Naive thymus-derived CD8-positive, alpha-beta T cell (primary cell): Measurements from ENCODE around the gene INPP5J. TPM values are rescaled to one million over a fixed set of nuclear protein-coding genes. Genes with fewer than 3 reads are reported as not detected.
A peak's percentile ranks its signal among the peaks of the same experiment; 100 is the strongest.
"Not testable (repeated sequence)": the region's sequence is repeated elsewhere in the genome, so short reads cannot be mapped to it uniquely, and the experiment has no call there.

ENCODE experiments used
- ATAC-seq, 2 donors: fragments of 150-1000 bp; cut with Tn5 transposase in 1 of 2; sonication (Bioruptor Pico), chemical (Tn5 transposase) in 1 of 2; 1 replicate in 1 of 2; 2 replicates in 1 of 2; pipeline ENCODE4 v1.10.0; 2021; ENCODE audit warnings: mild to moderate bottlenecking in 2 of 2, moderate library complexity in 2 of 2
- POLR2A ChIA-PET: fragments of 350-600 bp; sonication (Branson Sonifier 250); formaldehyde crosslinking; loops from one replicate; lab custom pipeline; 2021; ENCODE audit warnings: antibody characterized with exemption; lab: Charles Lee
- DNase-seq, 10 donors: peaks; one replicate each; pipeline versions ENCODE4 v3.0.0 to v3.0.0-alpha.2; 2020 to 2022
- H3K27ac Mint-ChIP-seq, 10 donors: one replicate each; pipeline ENCODE4 v1.8.0; 2020 to 2022; ENCODE audit warnings: mild to moderate bottlenecking in 10 of 10, mixed read lengths in 10 of 10, moderate library complexity in 4 of 10, inconsistent platforms in 1 of 10
- H3K27me3 Mint-ChIP-seq, 5 donors: one replicate each; pipeline ENCODE4 v1.8.0; 2021 to 2022; ENCODE audit warnings: mixed read lengths in 5 of 5
- H3K36me3 Mint-ChIP-seq, 3 donors: one replicate each; pipeline ENCODE4 v1.8.0; 2020 to 2022; ENCODE audit warnings: mixed read lengths in 3 of 3, mild to moderate bottlenecking in 2 of 3, inconsistent platforms in 1 of 3
- H3K4me1 Mint-ChIP-seq, 4 donors: one replicate each; pipeline ENCODE4 v1.8.0; 2021 to 2022; ENCODE audit warnings: mixed read lengths in 4 of 4
- H3K4me3 Mint-ChIP-seq, 10 donors: one replicate each; pipeline ENCODE4 v1.8.0; 2020 to 2022; ENCODE audit warnings: mild to moderate bottlenecking in 10 of 10, mixed read lengths in 10 of 10, moderate library complexity in 6 of 10, inconsistent platforms in 1 of 10
- H3K9me3 Mint-ChIP-seq, 9 donors: one replicate each; pipeline ENCODE4 v1.8.0; 2020 to 2022; ENCODE audit warnings: mixed read lengths in 9 of 9, mild to moderate bottlenecking in 3 of 9, inconsistent platforms in 1 of 9, moderate library complexity in 1 of 9
- polyA plus RNA-seq, 3 donors: library from polyadenylated mRNA; unstranded; fragments of 300-500 nt; fragmentation: Illumina TruSeq; gene quantifications; one replicate each; pipeline ENCODE4 v1.2.3, GENCODE V29; 2021
- total RNA-seq, 8 experiments: library from RNA in 2 of 8; stranded (reverse) in 2 of 8; gene quantifications; one replicate each; pipeline ENCODE4 v1.2.3 and lab custom pipeline; 2021 to 2026

Gene INPP5J
- total and polyA plus RNA-seq, 5 experiments from 2014 or later: 0.33 to 0.47 TPM; not detected in 3

GRCh38 chr22:31106001-31106571 is 16.7 kb upstream of the INPP5J start:
- peak overlapping the region; percentile 90 to 97 (median 95) for H3K4me3 Mint-ChIP-seq
- DNase-seq (no peak), ATAC-seq (no peak)
- no peaks in the 10 kb centered on the region for H3K9me3 Mint-ChIP-seq
- peaks cover 0 to 3% (median 0%) of the 10 kb centered on the region in 3 donors for H3K36me3 Mint-ChIP-seq
- H3K27ac Mint-ChIP-seq: peak overlapping the region; percentile 68 to 97 (median 94)
- no peaks in the 10 kb centered on the region for H3K27me3 Mint-ChIP-seq
- POLR2A ChIA-PET: interaction anchor here (1.7 to 2.4 kb wide), 4 partner anchors 22 to 137 kb away, joined by 5 to 11 read pairs (median 10); partner anchors contain the start of genes RNF185 and TUG1
- H3K4me1 Mint-ChIP-seq: peaks cover 18 to 27% (median 21%) of the 10 kb centered on the region in 4 donors

DNA sequence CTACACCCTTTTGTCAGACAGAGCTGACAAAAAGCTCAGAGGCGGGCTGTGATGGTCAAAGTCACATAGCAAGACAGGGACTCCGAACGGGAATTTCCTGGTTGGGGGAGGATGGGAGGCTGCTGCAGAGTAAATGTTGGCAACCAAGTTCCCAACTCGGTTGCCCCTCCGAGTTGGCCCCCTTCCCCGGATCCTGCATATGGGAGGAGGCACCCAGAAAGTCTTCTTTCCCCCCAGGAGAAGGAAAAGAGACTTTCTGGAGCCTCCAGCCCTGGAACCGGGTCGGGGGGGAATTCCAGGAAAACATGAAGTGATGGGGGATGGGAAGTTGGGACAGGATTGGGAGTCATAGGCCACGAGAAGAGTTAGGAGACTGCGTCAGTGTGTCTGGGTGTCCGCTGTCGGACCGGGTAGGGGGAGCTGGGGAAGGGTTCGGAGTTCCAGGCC is 16.0 kb upstream of the INPP5J start:
- H3K27me3 Mint-ChIP-seq: no peaks in the 10 kb centered on the region
- H3K9me3 Mint-ChIP-seq: no peaks in the 10 kb centered on the region
- ATAC-seq (no peak), DNase-seq (no peak)
- peaks cover 0 to 3% (median 0%) of the 10 kb centered on the region in 3 donors for H3K36me3 Mint-ChIP-seq
- H3K4me3 Mint-ChIP-seq: peak overlapping the region; percentile 90 to 97 (median 95)
- peak overlapping the region; percentile 82 to 97 (median 94) for H3K27ac Mint-ChIP-seq
- H3K4me1 Mint-ChIP-seq: peaks cover 18 to 27% (median 21%) of the 10 kb centered on the region in 4 donors
- POLR2A ChIA-PET: interaction anchor here (0.8 to 2.4 kb wide), 12 partner anchors 11 to 524 kb away, joined by 3 to 11 read pairs (median 5); partner anchors contain the start of genes PIK3IP1, RNF185 and TUG1

DNA sequence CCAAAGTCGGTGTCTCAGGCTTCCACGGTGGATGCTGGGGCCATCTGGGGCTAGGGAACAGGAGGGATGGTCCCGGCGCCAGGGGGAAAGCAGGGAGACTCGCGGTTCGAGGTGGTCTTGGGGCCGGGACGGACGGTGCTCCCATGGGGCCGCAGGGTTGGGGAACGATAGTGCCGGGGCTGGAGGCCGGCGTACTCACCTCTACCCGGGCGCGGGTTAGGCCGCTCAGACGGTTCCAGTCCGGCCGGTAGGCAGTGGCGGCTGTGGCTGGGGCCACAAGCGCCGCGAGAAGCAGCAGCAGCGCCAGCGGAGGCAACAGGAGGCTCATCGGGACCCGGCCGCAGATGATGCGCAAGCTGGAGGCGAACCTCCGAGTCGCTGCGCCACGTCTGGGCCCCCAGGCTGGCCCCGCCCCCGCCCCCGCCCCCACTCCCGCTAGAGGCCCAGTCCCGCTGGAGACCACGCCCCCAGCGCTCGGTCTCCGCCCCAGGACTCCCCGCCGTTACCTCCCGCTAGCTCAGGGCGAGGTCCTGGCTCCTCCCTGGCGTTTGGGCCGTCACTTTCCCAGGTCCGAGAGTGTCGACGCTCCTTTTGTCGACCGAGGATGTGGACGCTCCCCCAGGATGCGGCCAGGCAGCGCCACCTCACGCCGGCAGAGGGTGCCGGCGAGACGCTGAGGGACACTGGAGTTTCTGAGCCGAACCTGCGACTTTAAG is 15.4 kb upstream of the INPP5J start, which contains the start of gene SELENOM:
Gene SELENOM, minus strand, starts transcription at position 391 of the 716 bp plus-strand sequence. Its CDS starts 63 bp downstream, at position 328.
- POLR2A ChIA-PET: interaction anchor here (0.7 to 2.4 kb wide), 15 partner anchors 11 to 523 kb away, joined by 3 to 11 read pairs (median 5); partner anchors contain the start of genes PIK3IP1, RNF185 and TUG1
- H3K27ac Mint-ChIP-seq: peak within 1 kb of the TSS; percentile 86 to 97 (median 94)
- peak within 1 kb of the TSS; percentile 90 to 97 (median 95) for H3K4me3 Mint-ChIP-seq
- peak; percentile 89 to 90 for ATAC-seq
- H3K36me3 Mint-ChIP-seq: peaks cover 0 to 3% (median 0%) of the 10 kb centered on the region in 3 donors
- H3K27me3 Mint-ChIP-seq: no peaks in the 10 kb centered on the region
- no peaks in the 10 kb centered on the region for H3K9me3 Mint-ChIP-seq
- peak; percentile 77 to 92 (median 84) for DNase-seq
- H3K4me1 Mint-ChIP-seq: peaks cover 18 to 27% (median 21%) of the 10 kb centered on the region in 4 donors

- peak overlapping the region; percentile 90 to 97 (median 95) for H3K4me3 Mint-ChIP-seq
- ATAC-seq (peak; percentile 32 to 41), DNase-seq (peak in 1 of 10 donors; percentile 66)
- H3K27me3 Mint-ChIP-seq: no peaks in the 10 kb centered on the region
- POLR2A ChIA-PET: interaction anchor here (0.7 to 2.4 kb wide), 15 partner anchors 12 to 523 kb away, joined by 3 to 11 read pairs (median 5); partner anchors contain the start of genes PIK3IP1, RNF185 and TUG1
- peaks cover 0 to 3% (median 0%) of the 10 kb centered on the region in 3 donors for H3K36me3 Mint-ChIP-seq
- peaks cover 18 to 27% (median 21%) of the 10 kb centered on the region in 4 donors for H3K4me1 Mint-ChIP-seq
- H3K27ac Mint-ChIP-seq: peak overlapping the region; percentile 86 to 97 (median 94)
- H3K9me3 Mint-ChIP-seq: no peaks in the 10 kb centered on the region
These were observed 14.9 kb upstream of the INPP5J start for GRCh38 chr22:31107894-31108218.

- H3K27ac Mint-ChIP-seq, H3K36me3 Mint-ChIP-seq, H3K4me3 Mint-ChIP-seq, H3K4me1 Mint-ChIP-seq, H3K27me3 Mint-ChIP-seq, POLR2A ChIA-PET, ATAC-seq, H3K9me3 Mint-ChIP-seq, DNase-seq: not testable (repeated sequence)
These were observed 10.1 kb upstream of the INPP5J start for GRCh38 chr22:31112547-31113091.

DNA sequence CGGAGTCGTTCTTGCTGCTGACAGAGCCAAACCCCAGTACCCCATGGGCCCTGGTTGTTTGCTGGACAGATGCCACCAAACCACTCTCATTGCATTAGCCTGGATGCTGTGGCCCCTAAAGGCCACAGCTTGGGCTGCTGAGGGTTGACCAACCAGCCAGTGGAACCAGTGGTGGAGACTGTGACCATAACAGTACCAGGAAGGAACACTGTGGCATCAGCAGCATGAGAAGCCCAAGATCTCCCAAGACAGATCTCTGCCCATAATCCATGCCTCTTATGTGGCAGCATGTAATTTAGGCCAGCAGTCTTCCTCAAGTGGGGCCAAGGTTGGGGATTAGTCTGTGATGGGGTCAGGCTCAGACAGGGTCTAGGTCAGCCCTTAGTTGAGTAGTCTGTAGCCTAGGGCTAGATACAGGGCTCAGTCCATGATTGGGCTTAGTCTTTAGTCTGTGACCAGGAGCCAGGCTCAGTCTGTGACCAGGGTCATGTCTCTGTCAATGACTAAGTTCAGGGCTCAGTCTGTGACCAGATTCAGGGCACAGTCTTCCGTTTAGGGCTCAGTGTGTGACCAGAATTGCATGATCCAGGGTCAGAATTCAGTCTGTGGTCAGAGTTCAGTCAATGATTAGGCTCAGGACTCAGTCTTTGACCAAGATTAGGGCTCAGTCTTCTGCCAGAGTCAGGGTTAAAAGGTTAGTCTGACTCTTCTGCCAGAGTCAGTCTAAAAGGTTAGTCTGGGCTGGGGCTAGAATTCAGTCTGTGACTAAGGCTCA is 4.5 kb upstream of the INPP5J start:
- ATAC-seq (no peak), DNase-seq (no peak)
- H3K4me3 Mint-ChIP-seq: no peak overlapping the region
- no peak overlapping the region for H3K27ac Mint-ChIP-seq
- POLR2A ChIA-PET: no interaction called here
- no peaks in the 10 kb centered on the region for H3K9me3 Mint-ChIP-seq
- no peaks in the 10 kb centered on the region for H3K27me3 Mint-ChIP-seq
- no peaks in the 10 kb centered on the region for H3K36me3 Mint-ChIP-seq
- H3K4me1 Mint-ChIP-seq: no peaks in the 10 kb centered on the region

DNA sequence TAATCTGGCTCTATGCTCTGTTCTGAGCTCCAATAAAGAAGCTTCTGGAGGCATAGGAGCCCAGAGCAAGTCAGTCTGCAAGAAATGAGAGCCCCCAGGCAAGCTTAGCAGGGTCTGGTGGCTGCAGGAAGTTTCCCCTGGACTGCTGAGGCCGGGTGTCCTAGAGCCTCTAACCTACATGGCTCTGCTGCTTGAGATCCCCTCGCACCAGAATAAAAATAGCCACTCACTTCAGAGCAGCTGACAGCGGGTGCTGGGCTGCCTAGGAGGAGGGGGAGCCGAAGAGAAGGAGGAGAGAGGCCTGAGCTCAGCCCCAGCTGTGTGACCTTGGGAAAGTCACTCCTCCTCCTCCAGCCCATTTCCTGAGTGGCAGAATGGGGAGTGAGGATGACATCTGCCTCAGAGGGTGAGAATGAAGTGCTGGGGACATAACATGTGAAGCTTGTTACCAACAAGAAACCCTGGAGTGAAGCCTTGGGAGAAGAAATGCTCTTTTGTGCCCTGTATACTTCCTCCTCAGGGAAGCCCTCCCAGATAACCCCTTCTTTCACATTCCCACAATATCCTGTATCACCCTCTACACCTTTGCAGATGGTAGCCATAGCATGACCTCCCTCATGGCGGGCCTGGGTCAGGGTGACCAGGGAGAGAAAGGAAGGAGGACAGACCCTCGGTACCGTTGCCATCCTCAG is 3.6 kb upstream of the INPP5J start:
- ATAC-seq: no peak
- DNase-seq: peak in 1 of 10 donors; percentile 11
- H3K9me3 Mint-ChIP-seq: no peaks in the 10 kb centered on the region
- POLR2A ChIA-PET: no interaction called here
- H3K27ac Mint-ChIP-seq: peak overlapping the region in 2 of 10 donors; percentile 19 to 38
- no peak overlapping the region for H3K4me3 Mint-ChIP-seq
- H3K36me3 Mint-ChIP-seq: no peaks in the 10 kb centered on the region
- no peaks in the 10 kb centered on the region for H3K4me1 Mint-ChIP-seq
- no peaks in the 10 kb centered on the region for H3K27me3 Mint-ChIP-seq

DNA sequence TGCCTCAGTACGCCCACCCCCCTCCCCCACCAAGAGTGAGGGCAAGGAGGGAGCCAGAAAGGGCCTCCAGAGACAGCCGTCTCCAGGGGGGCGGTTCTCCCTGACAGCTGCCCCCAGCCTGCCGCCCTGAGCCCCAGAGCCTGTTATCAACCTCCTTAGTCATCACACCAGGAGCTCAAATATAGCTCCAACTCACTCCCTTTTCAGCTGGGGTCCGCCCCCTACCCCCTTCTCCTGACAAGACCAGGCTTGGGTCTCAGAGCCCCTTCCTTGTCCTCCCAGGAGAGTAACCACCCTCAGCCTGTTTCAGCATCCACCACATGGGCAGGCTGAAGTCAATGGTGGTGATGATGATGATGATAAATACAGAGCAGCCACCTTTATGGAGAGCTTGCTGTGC is 2.5 kb upstream of the INPP5J start:
- ATAC-seq: no peak
- POLR2A ChIA-PET: interaction anchor here (0.6 kb wide), 1 partner anchor 226 kb away, joined by 3 read pairs; the partner anchor contains the start of gene PATZ1
- Mint-ChIP-seq H3K27ac (peak overlapping the region in 1 of 10 donors; percentile 28), H3K27me3 (no peaks in the 10 kb centered on the region), H3K4me1 (no peaks in the 10 kb centered on the region), H3K36me3 (no peaks in the 10 kb centered on the region), H3K9me3 (no peaks in the 10 kb centered on the region), H3K4me3 (no peak overlapping the region)
- DNase-seq: peak in 1 of 10 donors; percentile 44

DNA sequence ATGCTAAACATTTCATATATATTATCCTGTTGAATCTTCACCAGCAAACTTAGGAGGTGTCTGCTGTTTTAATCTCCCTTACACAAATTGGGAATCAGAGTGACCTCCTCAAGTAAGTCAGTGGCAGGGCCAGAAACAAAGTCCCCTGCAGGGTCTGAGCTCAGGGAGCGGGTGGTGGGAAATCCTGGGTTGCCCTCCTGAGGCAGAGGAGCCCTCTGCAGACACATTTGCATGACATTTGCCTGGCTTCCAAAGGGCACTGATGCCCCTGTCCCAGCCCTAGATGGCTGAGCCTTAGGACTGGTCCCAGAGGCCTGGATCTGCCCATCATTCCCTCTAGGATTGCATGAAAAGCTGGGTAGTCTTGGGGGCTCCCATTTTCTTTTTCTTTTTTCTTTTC is 2.1 kb upstream of the INPP5J start:
- ATAC-seq (no peak), DNase-seq (no peak)
- Mint-ChIP-seq H3K4me1 (no peaks in the 10 kb centered on the region), H3K4me3 (no peak overlapping the region), H3K9me3 (no peaks in the 10 kb centered on the region), H3K27me3 (no peaks in the 10 kb centered on the region), H3K27ac (no peak overlapping the region), H3K36me3 (no peaks in the 10 kb centered on the region)
- POLR2A ChIA-PET: interaction anchor here (0.6 kb wide), 1 partner anchor 225 kb away, joined by 3 read pairs; the partner anchor contains the start of gene PATZ1

DNA sequence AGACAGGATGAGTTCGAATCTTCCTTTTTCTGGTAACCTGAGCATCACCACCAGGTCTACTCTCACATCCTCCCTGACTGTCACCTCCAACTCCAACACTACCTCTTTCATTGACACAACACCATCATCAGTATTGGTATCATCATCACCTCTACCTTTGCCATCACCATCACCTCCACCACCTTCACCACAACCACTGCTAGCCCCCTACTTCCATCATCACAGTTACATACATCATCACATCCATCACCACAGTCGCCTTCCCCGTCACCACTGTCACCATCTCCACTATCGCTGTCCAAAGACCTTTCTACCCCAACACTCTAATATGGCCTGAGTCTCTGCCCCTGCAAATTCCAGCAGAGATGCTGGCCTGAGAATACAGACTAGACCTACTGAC is 1.4 kb upstream of the INPP5J start:
- peak overlapping the region in 1 of 10 donors; percentile 23 for H3K27ac Mint-ChIP-seq
- DNase-seq (no peak), ATAC-seq (no peak)
- no peaks in the 10 kb centered on the region for H3K4me1 Mint-ChIP-seq
- no peaks in the 10 kb centered on the region for H3K36me3 Mint-ChIP-seq
- no peak overlapping the region for H3K4me3 Mint-ChIP-seq
- POLR2A ChIA-PET: no interaction called here
- H3K27me3 Mint-ChIP-seq: no peaks in the 10 kb centered on the region
- H3K9me3 Mint-ChIP-seq: no peaks in the 10 kb centered on the region

GRCh38 chr22:31122196-31122531 is 602 bp upstream of the INPP5J start:
- no peaks in the 10 kb centered on the region for H3K36me3 Mint-ChIP-seq
- H3K27me3 Mint-ChIP-seq: peaks cover 0 to under 1% (median 0%) of the 10 kb centered on the region in 5 donors
- H3K4me1 Mint-ChIP-seq: peaks cover 0 to under 1% (median 0%) of the 10 kb centered on the region in 4 donors
- POLR2A ChIA-PET: no interaction called here
- no peaks in the 10 kb centered on the region for H3K9me3 Mint-ChIP-seq
- H3K4me3 Mint-ChIP-seq: no peak overlapping the region
- ATAC-seq (no peak), DNase-seq (no peak)
- peak overlapping the region in 1 of 10 donors; percentile 68 for H3K27ac Mint-ChIP-seq

GRCh38 chr22:31123292-31123602 is 481 bp downstream of the INPP5J start:
- Mint-ChIP-seq H3K4me3 (no peak overlapping the region), H3K27me3 (peaks cover 0 to 5% (median 0%) of the 10 kb centered on the region in 5 donors), H3K36me3 (no peaks in the 10 kb centered on the region), H3K27ac (no peak overlapping the region), H3K9me3 (no peaks in the 10 kb centered on the region), H3K4me1 (peaks cover 0 to 4% (median 0%) of the 10 kb centered on the region in 4 donors)
- ATAC-seq: no peak
- POLR2A ChIA-PET: no interaction called here
- no peak for DNase-seq
